ENCODE results near the gene NSD2.

DNA sequence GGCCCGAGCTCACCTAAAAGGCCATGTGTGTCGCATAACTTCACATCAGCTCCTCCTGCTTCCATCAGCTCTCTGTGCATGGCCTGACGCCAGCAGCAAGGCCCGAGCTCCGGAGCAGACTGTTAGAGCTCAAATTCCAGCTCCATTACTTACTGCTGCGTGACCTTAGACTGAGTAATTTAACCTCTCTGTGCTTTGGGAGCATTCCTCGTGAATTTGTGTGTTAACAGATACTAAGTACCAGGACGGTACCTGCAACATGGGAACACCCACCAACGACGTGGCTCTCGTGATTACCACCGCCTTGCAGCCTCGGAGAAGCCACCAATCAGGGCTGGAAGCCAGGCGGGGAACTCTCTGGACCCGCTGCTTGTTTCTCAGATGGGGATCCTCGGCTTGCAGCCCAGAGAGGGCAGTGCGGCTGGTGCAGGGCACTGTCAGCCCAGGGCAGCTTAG, 28.2 kb upstream of the NSD2 start:
- TF ChIP-seq CTCF (IDR thresholded peaks at IDR 0.05) (no peak), ZNF423 (CRISPR knock-in tag; IDR thresholded peaks at IDR 0.05) (no peak), ZNF263 (CRISPR knock-in tag; IDR thresholded peaks at IDR 0.05; ENCODE audit: low read depth) (no peak), SMAD3 (CRISPR knock-in tag; IDR thresholded peaks at IDR 0.05; ENCODE audit: borderline replicate concordance) (no peak), NFE2L1 (CRISPR knock-in tag; IDR thresholded peaks at IDR 0.05) (no peak), HMGXB4 (CRISPR knock-in tag; IDR thresholded peaks at IDR 0.05) (no peak), MLX (CRISPR knock-in tag; IDR thresholded peaks at IDR 0.05) (no peak), USF2 (CRISPR knock-in tag; IDR thresholded peaks at IDR 0.05) (no peak)
- TF ChIP-seq, protein P1, sequence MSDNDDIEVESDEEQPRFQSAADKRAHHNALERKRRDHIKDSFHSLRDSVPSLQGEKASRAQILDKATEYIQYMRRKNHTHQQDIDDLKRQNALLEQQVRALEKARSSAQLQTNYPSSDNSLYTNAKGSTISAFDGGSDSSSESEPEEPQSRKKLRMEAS (CRISPR knock-in tag; IDR thresholded peaks at IDR 0.05), result no peak

Measured in WTC11 (cell line).